ENCODE data around the gene CYBA. TPM values are rescaled to one million over a fixed set of nuclear protein-coding genes. Genes with fewer than 3 reads are reported as not detected.

Gene CYBA
- total and polyA plus RNA-seq, 9 of the 15 experiments (the other 6 are each of a cell fraction or from before 2014, with no cell fraction given) = 0.34 to 683 (median 93.0) TPM

DNA sequence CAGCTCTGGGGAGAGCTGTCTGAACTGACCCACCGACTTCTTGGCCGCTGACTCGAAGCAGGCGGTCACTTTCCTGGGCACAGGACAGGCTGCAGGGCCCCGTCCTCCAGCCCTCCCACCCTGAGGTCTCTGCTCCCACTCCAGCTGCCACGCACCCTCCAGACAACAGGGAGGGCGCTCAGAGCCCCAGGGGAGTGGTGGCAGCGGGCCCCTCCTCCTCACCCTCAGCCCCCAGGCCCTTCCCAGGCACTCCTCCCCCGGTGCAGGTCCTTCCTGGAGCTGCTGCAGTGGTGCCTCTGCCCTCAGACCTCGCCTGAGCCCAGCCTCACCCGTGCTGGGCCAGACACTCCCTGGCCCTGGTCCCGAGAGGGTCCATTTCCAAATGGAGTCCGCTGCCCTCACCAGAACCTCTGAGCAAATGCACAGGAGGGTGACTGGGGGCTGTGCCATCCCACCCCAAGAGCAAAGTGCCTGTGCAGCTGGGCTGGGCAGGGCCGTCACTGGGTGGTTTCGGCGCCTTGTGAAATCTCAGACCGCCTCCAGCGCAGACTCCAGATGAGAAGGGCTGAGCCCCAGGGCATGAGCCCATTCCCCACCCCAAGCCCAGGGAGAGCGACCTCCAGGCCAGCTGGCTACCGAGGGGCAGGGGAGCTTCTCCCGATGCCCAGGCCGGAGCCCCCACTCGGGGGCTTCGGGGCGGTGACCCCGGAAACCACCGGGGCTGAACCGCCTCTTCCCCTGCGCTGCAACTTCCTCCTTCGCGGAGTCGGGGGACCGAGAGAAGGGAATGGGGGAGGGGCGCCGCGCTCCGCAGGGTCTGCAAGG, 717 bp downstream of the CYBA start (continued):
- no peak for TF ChIP-seq PHF20 (IDR thresholded peaks at IDR 0.05; ENCODE audit: partially characterized antibody)
- TF ChIP-seq ZNF431 (CRISPR knock-in tag; IDR thresholded peaks at IDR 0.05) = no peak
- peak in 1 of 2 experiments; percentile 15; a peak in 1 of 4 replicates for TF ChIP-seq KDM4B (IDR thresholded peaks at IDR 0.05; ENCODE audit: borderline replicate concordance in 2 of 2, low read depth in 1 of 2)
- TF ChIP-seq, protein P1, sequence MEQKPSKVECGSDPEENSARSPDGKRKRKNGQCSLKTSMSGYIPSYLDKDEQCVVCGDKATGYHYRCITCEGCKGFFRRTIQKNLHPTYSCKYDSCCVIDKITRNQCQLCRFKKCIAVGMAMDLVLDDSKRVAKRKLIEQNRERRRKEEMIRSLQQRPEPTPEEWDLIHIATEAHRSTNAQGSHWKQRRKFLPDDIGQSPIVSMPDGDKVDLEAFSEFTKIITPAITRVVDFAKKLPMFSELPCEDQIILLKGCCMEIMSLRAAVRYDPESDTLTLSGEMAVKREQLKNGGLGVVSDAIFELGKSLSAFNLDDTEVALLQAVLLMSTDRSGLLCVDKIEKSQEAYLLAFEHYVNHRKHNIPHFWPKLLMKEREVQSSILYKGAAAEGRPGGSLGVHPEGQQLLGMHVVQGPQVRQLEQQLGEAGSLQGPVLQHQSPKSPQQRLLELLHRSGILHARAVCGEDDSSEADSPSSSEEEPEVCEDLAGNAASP (IDR thresholded peaks at IDR 0.05) = no peak
- no peak for TF ChIP-seq HDAC8 (tag; IDR thresholded peaks at IDR 0.05)
- no peak for TF ChIP-seq COPS2 (conservative IDR thresholded peaks at IDR 0.05)
- no peak for TF ChIP-seq MCM2 (IDR thresholded peaks at IDR 0.05; ENCODE audit: low read depth)
- no peak for TF ChIP-seq KDM5B (IDR thresholded peaks at IDR 0.05; ENCODE audit: insufficient replicate concordance, low read depth, low read length)
- TF ChIP-seq, protein P2, sequence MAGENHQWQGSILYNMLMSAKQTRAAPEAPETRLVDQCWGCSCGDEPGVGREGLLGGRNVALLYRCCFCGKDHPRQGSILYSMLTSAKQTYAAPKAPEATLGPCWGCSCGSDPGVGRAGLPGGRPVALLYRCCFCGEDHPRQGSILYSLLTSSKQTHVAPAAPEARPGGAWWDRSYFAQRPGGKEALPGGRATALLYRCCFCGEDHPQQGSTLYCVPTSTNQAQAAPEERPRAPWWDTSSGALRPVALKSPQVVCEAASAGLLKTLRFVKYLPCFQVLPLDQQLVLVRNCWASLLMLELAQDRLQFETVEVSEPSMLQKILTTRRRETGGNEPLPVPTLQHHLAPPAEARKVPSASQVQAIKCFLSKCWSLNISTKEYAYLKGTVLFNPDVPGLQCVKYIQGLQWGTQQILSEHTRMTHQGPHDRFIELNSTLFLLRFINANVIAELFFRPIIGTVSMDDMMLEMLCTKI (IDR thresholded peaks at IDR 0.05; ENCODE audit: partially characterized antibody) = no peak
- TF ChIP-seq BRCA1 (IDR thresholded peaks at IDR 0.05) = no peak
- TF ChIP-seq BRCA1 (CRISPR knock-in tag; IDR thresholded peaks at IDR 0.05) = no peak
- TF ChIP-seq, protein P3, sequence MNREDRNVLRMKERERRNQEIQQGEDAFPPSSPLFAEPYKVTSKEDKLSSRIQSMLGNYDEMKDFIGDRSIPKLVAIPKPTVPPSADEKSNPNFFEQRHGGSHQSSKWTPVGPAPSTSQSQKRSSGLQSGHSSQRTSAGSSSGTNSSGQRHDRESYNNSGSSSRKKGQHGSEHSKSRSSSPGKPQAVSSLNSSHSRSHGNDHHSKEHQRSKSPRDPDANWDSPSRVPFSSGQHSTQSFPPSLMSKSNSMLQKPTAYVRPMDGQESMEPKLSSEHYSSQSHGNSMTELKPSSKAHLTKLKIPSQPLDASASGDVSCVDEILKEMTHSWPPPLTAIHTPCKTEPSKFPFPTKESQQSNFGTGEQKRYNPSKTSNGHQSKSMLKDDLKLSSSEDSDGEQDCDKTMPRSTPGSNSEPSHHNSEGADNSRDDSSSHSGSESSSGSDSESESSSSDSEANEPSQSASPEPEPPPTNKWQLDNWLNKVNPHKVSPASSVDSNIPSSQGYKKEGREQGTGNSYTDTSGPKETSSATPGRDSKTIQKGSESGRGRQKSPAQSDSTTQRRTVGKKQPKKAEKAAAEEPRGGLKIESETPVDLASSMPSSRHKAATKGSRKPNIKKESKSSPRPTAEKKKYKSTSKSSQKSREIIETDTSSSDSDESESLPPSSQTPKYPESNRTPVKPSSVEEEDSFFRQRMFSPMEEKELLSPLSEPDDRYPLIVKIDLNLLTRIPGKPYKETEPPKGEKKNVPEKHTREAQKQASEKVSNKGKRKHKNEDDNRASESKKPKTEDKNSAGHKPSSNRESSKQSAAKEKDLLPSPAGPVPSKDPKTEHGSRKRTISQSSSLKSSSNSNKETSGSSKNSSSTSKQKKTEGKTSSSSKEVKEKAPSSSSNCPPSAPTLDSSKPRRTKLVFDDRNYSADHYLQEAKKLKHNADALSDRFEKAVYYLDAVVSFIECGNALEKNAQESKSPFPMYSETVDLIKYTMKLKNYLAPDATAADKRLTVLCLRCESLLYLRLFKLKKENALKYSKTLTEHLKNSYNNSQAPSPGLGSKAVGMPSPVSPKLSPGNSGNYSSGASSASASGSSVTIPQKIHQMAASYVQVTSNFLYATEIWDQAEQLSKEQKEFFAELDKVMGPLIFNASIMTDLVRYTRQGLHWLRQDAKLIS (CRISPR knock-in tag; IDR thresholded peaks at IDR 0.05) = peak; percentile 18; the same call in 1 of the 2 replicates
- TF ChIP-seq, protein P4, sequence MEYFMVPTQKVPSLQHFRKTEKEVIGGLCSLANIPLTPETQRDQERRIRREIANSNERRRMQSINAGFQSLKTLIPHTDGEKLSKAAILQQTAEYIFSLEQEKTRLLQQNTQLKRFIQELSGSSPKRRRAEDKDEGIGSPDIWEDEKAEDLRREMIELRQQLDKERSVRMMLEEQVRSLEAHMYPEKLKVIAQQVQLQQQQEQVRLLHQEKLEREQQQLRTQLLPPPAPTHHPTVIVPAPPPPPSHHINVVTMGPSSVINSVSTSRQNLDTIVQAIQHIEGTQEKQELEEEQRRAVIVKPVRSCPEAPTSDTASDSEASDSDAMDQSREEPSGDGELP (CRISPR knock-in tag; IDR thresholded peaks at IDR 0.05; ENCODE audit: borderline replicate concordance) = peak; percentile 50; the same call in 1 of the 2 replicates
- TF ChIP-seq, protein P5, sequence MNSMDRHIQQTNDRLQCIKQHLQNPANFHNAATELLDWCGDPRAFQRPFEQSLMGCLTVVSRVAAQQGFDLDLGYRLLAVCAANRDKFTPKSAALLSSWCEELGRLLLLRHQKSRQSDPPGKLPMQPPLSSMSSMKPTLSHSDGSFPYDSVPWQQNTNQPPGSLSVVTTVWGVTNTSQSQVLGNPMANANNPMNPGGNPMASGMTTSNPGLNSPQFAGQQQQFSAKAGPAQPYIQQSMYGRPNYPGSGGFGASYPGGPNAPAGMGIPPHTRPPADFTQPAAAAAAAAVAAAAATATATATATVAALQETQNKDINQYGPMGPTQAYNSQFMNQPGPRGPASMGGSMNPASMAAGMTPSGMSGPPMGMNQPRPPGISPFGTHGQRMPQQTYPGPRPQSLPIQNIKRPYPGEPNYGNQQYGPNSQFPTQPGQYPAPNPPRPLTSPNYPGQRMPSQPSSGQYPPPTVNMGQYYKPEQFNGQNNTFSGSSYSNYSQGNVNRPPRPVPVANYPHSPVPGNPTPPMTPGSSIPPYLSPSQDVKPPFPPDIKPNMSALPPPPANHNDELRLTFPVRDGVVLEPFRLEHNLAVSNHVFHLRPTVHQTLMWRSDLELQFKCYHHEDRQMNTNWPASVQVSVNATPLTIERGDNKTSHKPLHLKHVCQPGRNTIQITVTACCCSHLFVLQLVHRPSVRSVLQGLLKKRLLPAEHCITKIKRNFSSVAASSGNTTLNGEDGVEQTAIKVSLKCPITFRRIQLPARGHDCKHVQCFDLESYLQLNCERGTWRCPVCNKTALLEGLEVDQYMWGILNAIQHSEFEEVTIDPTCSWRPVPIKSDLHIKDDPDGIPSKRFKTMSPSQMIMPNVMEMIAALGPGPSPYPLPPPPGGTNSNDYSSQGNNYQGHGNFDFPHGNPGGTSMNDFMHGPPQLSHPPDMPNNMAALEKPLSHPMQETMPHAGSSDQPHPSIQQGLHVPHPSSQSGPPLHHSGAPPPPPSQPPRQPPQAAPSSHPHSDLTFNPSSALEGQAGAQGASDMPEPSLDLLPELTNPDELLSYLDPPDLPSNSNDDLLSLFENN (IDR thresholded peaks at IDR 0.05; ENCODE audit: low read depth in 2 of 2, low read length in 2 of 2) = no peak
